ENCODE measurements around the gene FARS2. TPM values are rescaled to one million over a fixed set of nuclear protein-coding genes. Genes with fewer than 3 reads are reported as not detected.

FARS2 gene
- total and polyA plus RNA-seq, 2 donors (not counting 1 experiment from before 2014, with no cell fraction given) = 11.0 to 18.5 TPM

GRCh38 chr6:5343998-5344397, 82.7 kb downstream of the FARS2 start:
- TF ChIP-seq CTCF (conservative IDR thresholded peaks at IDR 0.05 in 1 of 2, IDR thresholded peaks at IDR 0.05 in 1 of 2; ENCODE audit: low read depth in 1 of 2, low read length in 2 of 2) = no peak
- no peak for TF ChIP-seq EZH2 (IDR thresholded peaks at IDR 0.05; ENCODE audit: low read length, missing control alignments)
- Histone ChIP-seq H3K4me1 (ENCODE audit: control insufficient read depth, extremely low read depth, insufficient read depth, low read length) (no peaks in the 10 kb centered on the region), H3K79me2 (ENCODE audit: control insufficient read depth, insufficient read depth, low read length) (no peaks in the 10 kb centered on the region), H3K9me3 (ENCODE audit: control insufficient read depth, insufficient read depth, low read depth, low read length) (no peaks in the 10 kb centered on the region), H3K36me3 (ENCODE audit: control insufficient read depth, insufficient read depth, low read length) (no peaks in the 10 kb centered on the region), H2AFZ (ENCODE audit: low read length) (no peak overlapping the region), H3K9ac (ENCODE audit: insufficient read depth, low read length) (no peak overlapping the region), H4K20me1 (ENCODE audit: control insufficient read depth, extremely low read depth, insufficient read depth, low read length) (no peaks in the 10 kb centered on the region), H3K4me3 (replicated peaks in 1 of 4; ENCODE audit: control extremely low read depth in 1 of 4, insufficient read depth in 1 of 4, low read depth in 3 of 4, low read length in 4 of 4) (no peak overlapping the region), H3K4me2 (ENCODE audit: extremely low read depth, insufficient read depth, low read length) (no peak overlapping the region), H3K27me3 (ENCODE audit: control insufficient read depth, insufficient read depth, low read length) (no peaks in the 10 kb centered on the region), H3K27ac (ENCODE audit: insufficient read depth, low read length) (no peak overlapping the region)
- DNase-seq (ENCODE audit: low read depth in 2 of 2) = no peak

GRCh38 chr6:5345324-5345723, 84.0 kb downstream of the FARS2 start:
- Histone ChIP-seq H3K36me3 (ENCODE audit: control insufficient read depth, insufficient read depth, low read length) (no peaks in the 10 kb centered on the region), H3K4me1 (ENCODE audit: control insufficient read depth, extremely low read depth, insufficient read depth, low read length) (no peaks in the 10 kb centered on the region), H3K4me2 (ENCODE audit: extremely low read depth, insufficient read depth, low read length) (no peak overlapping the region), H2AFZ (ENCODE audit: low read length) (no peak overlapping the region), H4K20me1 (ENCODE audit: control insufficient read depth, extremely low read depth, insufficient read depth, low read length) (no peaks in the 10 kb centered on the region), H3K27me3 (ENCODE audit: control insufficient read depth, insufficient read depth, low read length) (no peaks in the 10 kb centered on the region), H3K27ac (ENCODE audit: insufficient read depth, low read length) (no peak overlapping the region), H3K79me2 (ENCODE audit: control insufficient read depth, insufficient read depth, low read length) (no peaks in the 10 kb centered on the region), H3K4me3 (replicated peaks in 1 of 4; ENCODE audit: control extremely low read depth in 1 of 4, insufficient read depth in 1 of 4, low read depth in 3 of 4, low read length in 4 of 4) (no peak overlapping the region), H3K9ac (ENCODE audit: insufficient read depth, low read length) (no peak overlapping the region), H3K9me3 (ENCODE audit: control insufficient read depth, insufficient read depth, low read depth, low read length) (no peaks in the 10 kb centered on the region)
- DNase-seq (ENCODE audit: low read depth in 2 of 2) = no peak
- no peak for TF ChIP-seq EZH2 (IDR thresholded peaks at IDR 0.05; ENCODE audit: low read length, missing control alignments)
- no peak for TF ChIP-seq CTCF (conservative IDR thresholded peaks at IDR 0.05 in 1 of 2, IDR thresholded peaks at IDR 0.05 in 1 of 2; ENCODE audit: low read depth in 1 of 2, low read length in 2 of 2)

- TF ChIP-seq CTCF (conservative IDR thresholded peaks at IDR 0.05 in 1 of 2, IDR thresholded peaks at IDR 0.05 in 1 of 2; ENCODE audit: low read depth in 1 of 2, low read length in 2 of 2) = no peak
- no peak for TF ChIP-seq EZH2 (IDR thresholded peaks at IDR 0.05; ENCODE audit: low read length, missing control alignments)
- H3K4me3 ChIP-seq (replicated peaks in 1 of 4; ENCODE audit: control extremely low read depth in 1 of 4, insufficient read depth in 1 of 4, low read depth in 3 of 4, low read length in 4 of 4) = no peak overlapping the region
- H4K20me1 ChIP-seq (ENCODE audit: control insufficient read depth, extremely low read depth, insufficient read depth, low read length) = no peaks in the 10 kb centered on the region
- H3K79me2 ChIP-seq (ENCODE audit: control insufficient read depth, insufficient read depth, low read length) = no peaks in the 10 kb centered on the region
- no peak overlapping the region for H2AFZ ChIP-seq (ENCODE audit: low read length)
- no peaks in the 10 kb centered on the region for H3K4me1 ChIP-seq (ENCODE audit: control insufficient read depth, extremely low read depth, insufficient read depth, low read length)
- no peaks in the 10 kb centered on the region for H3K27me3 ChIP-seq (ENCODE audit: control insufficient read depth, insufficient read depth, low read length)
- no peaks in the 10 kb centered on the region for H3K9me3 ChIP-seq (ENCODE audit: control insufficient read depth, insufficient read depth, low read depth, low read length)
- no peak for DNase-seq (ENCODE audit: low read depth in 2 of 2)
- H3K27ac ChIP-seq (ENCODE audit: insufficient read depth, low read length) = no peak overlapping the region
- H3K9ac ChIP-seq (ENCODE audit: insufficient read depth, low read length) = no peak overlapping the region
- no peak overlapping the region for H3K4me2 ChIP-seq (ENCODE audit: extremely low read depth, insufficient read depth, low read length)
- no peaks in the 10 kb centered on the region for H3K36me3 ChIP-seq (ENCODE audit: control insufficient read depth, insufficient read depth, low read length)
Observed at GRCh38 chr6:5351552-5352210, 90.4 kb downstream of the FARS2 start.

Data from fibroblast of lung (primary cell).